Gastroesophageal sphincter (tissue), 3 donors: ENCODE data around the gene CCDC97.

Source experiments
- CTCF ChIP-seq, 4 experiments: fragments of 200-600 bp in 2 of 4; fragments of 450-650 bp in 2 of 4; sonication (generic) in 1 of 4; IDR thresholded peaks; one replicate each; pipeline ENCODE4 v1.5.1; 2017 to 2019; ENCODE audit warnings: antibody characterized with exemption in 4 of 4, mild to moderate bottlenecking in 2 of 4, moderate library complexity in 2 of 4
- POLR2AphosphoS5 ChIP-seq: sonication (generic); formaldehyde crosslinking; IDR thresholded peaks from one replicate; pipeline ENCODE4 v1.6.1; 2017; ENCODE audit warnings: antibody characterized with exemption

GRCh38 chr19:41344162-41344561, 34.2 kb downstream of the CCDC97 start:
- TF ChIP-seq CTCF (IDR thresholded peaks at IDR 0.05) (no peak), POLR2AphosphoS5 (no peak)
